LNCAP (cell line): ENCODE data around the gene GOLGA5.

Experiments used
- CTCF ChIP-seq: fragments of 450-650 bp; IDR thresholded peaks from 2 replicates; pipeline ENCODE4 v1.5.1; 2017; ENCODE audit warnings: mild to moderate bottlenecking

The GOLGA5 gene

GRCh38 chr14:92887157-92887556 is 93.1 kb downstream of the GOLGA5 start:
- TF ChIP-seq CTCF: no peak

- TF ChIP-seq CTCF: no peak
Observed at GRCh38 chr14:92888896-92889295, 94.8 kb downstream of the GOLGA5 start.
